ENCODE results near the gene SLC37A2. TPM values are rescaled to one million over a fixed set of nuclear protein-coding genes. Genes with fewer than 3 reads are reported as not detected.
A peak's percentile ranks its signal among the peaks of the same experiment; 100 is the strongest.

The SLC37A2 gene
- total and polyA plus RNA-seq, 2 of the 13 experiments (the other 11 are each of a cell fraction or from before 2014, with no cell fraction given), result 4.6 to 7.1 TPM

GRCh38 chr11:125070699-125071254 is 7.7 kb downstream of the SLC37A2 start (continued):
- TF ChIP-seq ETV5 (CRISPR knock-in tag; IDR thresholded peaks at IDR 0.05; ENCODE audit: borderline replicate concordance), result peak; percentile 32; the same call in 1 of the 2 replicates
- no peak for TF ChIP-seq ONECUT2 (CRISPR knock-in tag; IDR thresholded peaks at IDR 0.05)
- peak; percentile 53; the same call in 1 of the 2 replicates for TF ChIP-seq ARID5B (CRISPR knock-in tag; IDR thresholded peaks at IDR 0.05)
- peak; percentile 32; the same call in 1 of the 2 replicates for TF ChIP-seq HOXA3 (CRISPR knock-in tag; IDR thresholded peaks at IDR 0.05)
- TF ChIP-seq PHF21A (CRISPR knock-in tag; IDR thresholded peaks at IDR 0.05), result peak; percentile 58; the same call in 1 of the 2 replicates
- TF ChIP-seq ZFY (CRISPR knock-in tag; IDR thresholded peaks at IDR 0.05), result peak; percentile 55; the same call in 1 of the 2 replicates
- TF ChIP-seq IRX3 (CRISPR knock-in tag; IDR thresholded peaks at IDR 0.05; ENCODE audit: borderline replicate concordance, low read depth), result no peak
- TF ChIP-seq ZNF629 (CRISPR knock-in tag; conservative IDR thresholded peaks at IDR 0.05), result no peak
- TF ChIP-seq MXD1 (CRISPR knock-in tag; IDR thresholded peaks at IDR 0.05), result 0 out of 2 replicates have a peak, but pooled peaks have one; percentile 26
- peak; percentile 79 for TF ChIP-seq ZNF644 (CRISPR knock-in tag; IDR thresholded peaks at IDR 0.05; ENCODE audit: low read depth)
- TF ChIP-seq TFDP1 (CRISPR knock-in tag; IDR thresholded peaks at IDR 0.05; ENCODE audit: borderline replicate concordance), result no peak
- TF ChIP-seq GABPB1 (CRISPR knock-in tag; IDR thresholded peaks at IDR 0.05), result no peak
- no peak for TF ChIP-seq NFKB2 (CRISPR knock-in tag; IDR thresholded peaks at IDR 0.05; ENCODE audit: borderline replicate concordance)
- no peak; the same call in 1 of the 2 replicates for TF ChIP-seq ZNF333 (CRISPR knock-in tag; IDR thresholded peaks at IDR 0.05; ENCODE audit: borderline replicate concordance)
- TF ChIP-seq ZNF660 (CRISPR knock-in tag; IDR thresholded peaks at IDR 0.05; ENCODE audit: borderline replicate concordance, low read depth), result no peak
- no peak for TF ChIP-seq EZH2 (conservative IDR thresholded peaks at IDR 0.05; ENCODE audit: low read depth, low read length)
- TF ChIP-seq ATF7-NPFF (CRISPR knock-in tag; IDR thresholded peaks at IDR 0.05; ENCODE audit: low read depth), result no peak
- TF ChIP-seq ZNF142 (CRISPR knock-in tag; IDR thresholded peaks at IDR 0.05), result no peak
- TF ChIP-seq FOXK1 (CRISPR knock-in tag; IDR thresholded peaks at IDR 0.05; ENCODE audit: borderline replicate concordance, low read depth), result 0 out of 2 replicates have a peak, but pooled peaks have one; percentile 15
